ENCODE data around the gene MYT1. TPM values are rescaled to one million over a fixed set of nuclear protein-coding genes. Genes with fewer than 3 reads are reported as not detected.

MYT1 gene
- total RNA-seq, 1 donor from 2014 or later: not detected

- no peak for TF ChIP-seq CTCF (IDR thresholded peaks at IDR 0.05; ENCODE audit: insufficient read depth, low read length, poor library complexity, severe bottlenecking)
- peaks cover 4% of the 10 kb centered on the region for H3K27me3 ChIP-seq (ENCODE audit: control insufficient read depth, insufficient read depth, low read length)
- DNase-seq (ENCODE audit: low read depth): no peak
- no peak overlapping the region for H3K4me3 ChIP-seq (ENCODE audit: low read depth, low read length)
- H3K36me3 ChIP-seq (ENCODE audit: control insufficient read depth, insufficient read depth, low read length): no peaks in the 10 kb centered on the region
Measured at GRCh38 chr20:64139199-64140060, 24.8 kb upstream of the MYT1 start.

- no peak for DNase-seq (ENCODE audit: low read depth)
- no peak overlapping the region for H3K4me3 ChIP-seq (ENCODE audit: low read depth, low read length)
- TF ChIP-seq CTCF (IDR thresholded peaks at IDR 0.05; ENCODE audit: insufficient read depth, low read length, poor library complexity, severe bottlenecking): no peak
- no peaks in the 10 kb centered on the region for H3K36me3 ChIP-seq (ENCODE audit: control insufficient read depth, insufficient read depth, low read length)
- H3K27me3 ChIP-seq (ENCODE audit: control insufficient read depth, insufficient read depth, low read length): peaks cover 4% of the 10 kb centered on the region
Measured at GRCh38 chr20:64140061-64140931, 24.0 kb upstream of the MYT1 start.

GRCh38 chr20:64140956-64141355, 23.3 kb upstream of the MYT1 start:
- no peak for TF ChIP-seq CTCF (IDR thresholded peaks at IDR 0.05; ENCODE audit: insufficient read depth, low read length, poor library complexity, severe bottlenecking)
- no peaks in the 10 kb centered on the region for H3K36me3 ChIP-seq (ENCODE audit: control insufficient read depth, insufficient read depth, low read length)
- H3K4me3 ChIP-seq (ENCODE audit: low read depth, low read length): no peak overlapping the region
- H3K27me3 ChIP-seq (ENCODE audit: control insufficient read depth, insufficient read depth, low read length): peaks cover 4% of the 10 kb centered on the region
- DNase-seq (ENCODE audit: low read depth): no peak

- no peak for TF ChIP-seq CTCF (IDR thresholded peaks at IDR 0.05; ENCODE audit: insufficient read depth, low read length, poor library complexity, severe bottlenecking)
- DNase-seq (ENCODE audit: low read depth): no peak
- H3K4me3 ChIP-seq (ENCODE audit: low read depth, low read length): no peak overlapping the region
- H3K27me3 ChIP-seq (ENCODE audit: control insufficient read depth, insufficient read depth, low read length): peaks cover 4% of the 10 kb centered on the region
- H3K36me3 ChIP-seq (ENCODE audit: control insufficient read depth, insufficient read depth, low read length): no peaks in the 10 kb centered on the region
Measured at GRCh38 chr20:64142590-64142989, 21.7 kb upstream of the MYT1 start.

GRCh38 chr20:64143018-64143801, 21.0 kb upstream of the MYT1 start:
- Histone ChIP-seq H3K27me3 (ENCODE audit: control insufficient read depth, insufficient read depth, low read length) (peaks cover 4% of the 10 kb centered on the region), H3K36me3 (ENCODE audit: control insufficient read depth, insufficient read depth, low read length) (no peaks in the 10 kb centered on the region), H3K4me3 (ENCODE audit: low read depth, low read length) (no peak overlapping the region)
- DNase-seq (ENCODE audit: low read depth): no peak
- TF ChIP-seq CTCF (IDR thresholded peaks at IDR 0.05; ENCODE audit: insufficient read depth, low read length, poor library complexity, severe bottlenecking): no peak
